K562 (cell line): Measurements from ENCODE around the gene ZNF276. TPM values are rescaled to one million over a fixed set of nuclear protein-coding genes. Genes with fewer than 3 reads are reported as not detected.

Experiments
- ATF2 ChIP-seq: sonication (generic); formaldehyde crosslinking; IDR thresholded peaks from 2 replicates; pipeline ENCODE4 v1.8.1; 2022; ENCODE audit warnings: missing genetic modification reagents
- CBFA2T3 ChIP-seq: fragments of 450-650 bp; IDR thresholded peaks from 2 replicates; pipeline ENCODE4 v1.6.1; 2017
- CHD1 ChIP-seq: fragments of 200-600 bp; sonication (generic); IDR thresholded peaks from one replicate; pipeline ENCODE4 v1.6.1; 2012; ENCODE audit warnings: mild to moderate bottlenecking, moderate library complexity, low read length, inconsistent platforms
- CREM ChIP-seq: IDR thresholded peaks from 2 replicates; pipeline ENCODE4 v1.6.1; 2014; ENCODE audit warnings: antibody characterized with exemption, low read depth
- CTBP1 ChIP-seq: fragments of 450-650 bp; IDR thresholded peaks from 2 replicates; pipeline ENCODE4 v1.6.1; 2016; ENCODE audit warnings: borderline replicate concordance
- EP300 ChIP-seq: IDR thresholded peaks from 2 replicates; pipeline ENCODE4 v1.6.1; 2012; ENCODE audit warnings: low read length, improper control_type of control experiment
- HCFC1 ChIP-seq: IDR thresholded peaks from 2 replicates; pipeline ENCODE4 v1.6.1; 2012; ENCODE audit warnings: low read depth, low read length, improper control_type of control experiment
- HDAC3 ChIP-seq: fragments of 450-650 bp; IDR thresholded peaks from 2 replicates; pipeline ENCODE4 v1.6.1; 2018; ENCODE audit warnings: borderline replicate concordance, mild to moderate bottlenecking, moderate library complexity; ENCODE audit not compliant: partially characterized antibody
- HNRNPUL1 ChIP-seq: fragments of 200-400 bp; formaldehyde crosslinking; IDR thresholded peaks from 2 replicates; pipeline ENCODE4 v1.6.1; 2017; ENCODE audit warnings: low read length
- KDM1A ChIP-seq, 2 experiments: fragments of 450-650 bp; IDR thresholded peaks; 2 replicates each; pipeline ENCODE4 v1.6.1; 2016; ENCODE audit warnings: mild to moderate bottlenecking in 2 of 2
- LEF1 ChIP-seq: fragments of 450-650 bp; IDR thresholded peaks from 2 replicates; pipeline ENCODE4 v1.6.1; 2016; ENCODE audit warnings: mild to moderate bottlenecking
- MAFG ChIP-seq: fragments of 450-650 bp; conservative IDR thresholded peaks from 2 replicates; pipeline ENCODE4 v1.6.1; 2016; ENCODE audit warnings: missing genetic modification characterization, missing compliant biosample characterization
- MEIS2 ChIP-seq: fragments of 450-650 bp; IDR thresholded peaks from 2 replicates; pipeline ENCODE4 v1.6.1; 2014; ENCODE audit warnings: mild to moderate bottlenecking; ENCODE audit not compliant: partially characterized antibody
- NFATC3 ChIP-seq: fragments of 450-650 bp; IDR thresholded peaks from 2 replicates; pipeline ENCODE4 v1.6.1; 2017; ENCODE audit warnings: mild to moderate bottlenecking
- PML ChIP-seq: IDR thresholded peaks from 2 replicates; pipeline ENCODE4 v1.6.1; 2012; ENCODE audit warnings: low read length, inconsistent platforms
- RBM39 ChIP-seq: fragments of 200-400 bp; formaldehyde crosslinking; optimal IDR thresholded peaks from 2 replicates; pipeline ENCODE3; 2018; ENCODE audit warnings: low read depth, low read length
- RFX1 ChIP-seq: fragments of 450-650 bp; IDR thresholded peaks from 2 replicates; pipeline ENCODE4 v1.6.1; 2016; ENCODE audit warnings: mild to moderate bottlenecking, moderate library complexity
- SMARCE1 ChIP-seq: fragments of 450-650 bp; IDR thresholded peaks from 2 replicates; pipeline ENCODE4 v1.7.1; 2016; ENCODE audit warnings: mild to moderate bottlenecking
- TAL1 ChIP-seq: fragments of 450-650 bp; IDR thresholded peaks from 2 replicates; pipeline ENCODE4 v1.6.1; 2016; ENCODE audit warnings: mild to moderate bottlenecking
- ZNF239 ChIP-seq: fragments of 250-450 bp; sonication (Bioruptor Pico); IDR thresholded peaks from 2 replicates; pipeline ENCODE4 v1.4.0; 2020; ENCODE audit warnings: mild to moderate bottlenecking
- ZNF644 ChIP-seq: fragments of 200-800 bp; sonication (Bioruptor generic); IDR thresholded peaks from 2 replicates; pipeline ENCODE4 v1.6.1; 2016; ENCODE audit warnings: low read depth, missing genetic modification characterization, missing compliant biosample characterization
- polyA plus RNA-seq, 8 experiments: library from polyadenylated mRNA; depleted of rRNA in 4 of 8; stranded (reverse) in 5 of 8; unstranded in 3 of 8; fragments of >200 nt; fragmentation: Nextera tagmentation in 2 of 8; fragmentation: Illumina TruSeq in 1 of 8; extraction: Ambion mirVana in 2 of 8; extraction: Trizol in 1 of 8; gene quantifications; 2 replicates each; pipeline versions ENCODE4 v1.2.1 to v1.2.3, GENCODE V29; 2011 to 2014; ENCODE audit warnings: inconsistent platforms in 1 of 8, missing spikeins in 1 of 8
- total RNA-seq, 7 experiments: library from RNA; depleted of rRNA in 6 of 7; stranded (reverse); fragments of >200 nt in 6 of 7; fragmentation: Illumina TruSeq in 2 of 7; extraction: Trizol in 2 of 7; gene quantifications; 2 replicates each; pipeline versions ENCODE4 v1.2.1 to v1.2.3, GENCODE V29; 2011 to 2021; ENCODE audit warnings: low replicate concordance in 1 of 7
- TF ChIP-seq, protein P1 (sequence below): fragments of 450-650 bp; IDR thresholded peaks from 2 replicates; pipeline ENCODE4 v1.7.1; 2018; ENCODE audit warnings: mild to moderate bottlenecking, low read depth; ENCODE audit not compliant: partially characterized antibody
- TF ChIP-seq, protein P2 (sequence below): sonication (generic); formaldehyde crosslinking; IDR thresholded peaks from 2 replicates; pipeline ENCODE4 v1.8.0; 2022; ENCODE audit warnings: missing genetic modification reagents, mild to moderate bottlenecking, moderate library complexity, borderline replicate concordance
- TF ChIP-seq, protein P3 (sequence below): fragments of 450-650 bp; IDR thresholded peaks from 2 replicates; pipeline ENCODE4 v1.6.1; 2016

ZNF276 gene
- total and polyA plus RNA-seq, 9 of the 15 experiments (the other 6 are each of a cell fraction or from before 2014, with no cell fraction given), result 0.49 to 43.9 (median 15.8) TPM

DNA sequence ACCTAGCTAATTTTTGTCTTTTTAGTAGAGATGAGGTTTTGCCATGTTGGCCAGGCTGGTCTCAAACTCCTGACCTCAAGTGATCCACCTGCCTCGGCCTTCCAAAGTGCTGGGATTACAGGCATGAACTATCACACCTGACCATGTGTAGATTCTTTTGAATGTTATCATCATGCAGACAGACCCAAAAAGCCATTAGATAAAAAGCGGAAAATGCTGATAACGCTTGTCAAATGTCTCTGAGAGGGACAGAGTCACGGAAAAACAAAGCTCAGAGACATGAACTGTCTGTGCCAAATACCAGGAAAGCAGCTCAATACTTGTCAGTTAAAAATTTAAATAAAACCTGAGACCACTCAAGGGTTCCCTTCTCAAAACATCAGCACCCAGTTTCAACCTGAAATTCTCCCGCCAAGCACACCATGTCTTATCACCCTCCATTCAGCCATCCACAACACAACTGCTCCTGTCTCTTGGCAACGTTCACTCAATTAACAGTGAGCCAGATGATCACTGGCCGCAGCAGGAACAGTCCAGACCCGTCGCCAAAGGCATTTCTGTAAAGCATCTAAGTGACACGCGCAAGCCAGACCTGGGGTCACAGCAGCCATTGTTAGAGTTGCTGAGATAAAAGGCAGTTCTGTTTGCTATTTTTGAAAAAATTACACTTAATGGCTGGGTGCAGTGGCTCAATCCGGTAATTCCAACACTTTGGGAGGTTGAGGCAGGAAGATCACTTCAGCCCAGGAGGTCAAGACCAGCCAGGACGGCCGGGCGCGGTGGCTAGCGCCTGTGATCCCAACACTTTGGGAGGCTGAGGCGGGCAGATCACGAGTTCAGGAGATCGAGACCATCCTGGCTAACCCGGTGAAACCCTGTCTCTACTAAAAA, 65.4 kb downstream of the ZNF276 start (continued):
- TF ChIP-seq MEIS2 (peak; percentile 53), ZNF644 (tag) (0 out of 2 replicates have a peak, but pooled peaks have one; percentile 45), CTBP1 (peak; percentile 20; the same call in 1 of the 2 replicates), TAL1 (peak; percentile 90), HNRNPUL1 (no peak), PML (peak; percentile 22; the same call in 1 of the 2 replicates), CHD1 (no peak), LEF1 (peak; percentile 54; the same call in 1 of the 2 replicates), HCFC1 (no peak), RFX1 (peak; percentile 75), CREM (no peak), MAFG (tag) (peak; percentile 48; the same call in 1 of the 2 replicates), KDM1A (IDR thresholded peaks at IDR 0.05) (peak in 1 of 2 experiments; percentile 69; a peak in 3 of 4 replicates), NFATC3 (peak; percentile 64; the same call in 1 of the 2 replicates), ATF2 (CRISPR knock-in tag) (no peak), ZNF239 (CRISPR knock-in tag) (no peak), CBFA2T3 (peak; percentile 85), EP300 (peak; percentile 67; the same call in 1 of the 2 replicates), RBM39 (no peak), SMARCE1 (peak; percentile 70; the same call in 1 of the 2 replicates), HDAC3 (peak; percentile 48)
- TF ChIP-seq, protein P1, sequence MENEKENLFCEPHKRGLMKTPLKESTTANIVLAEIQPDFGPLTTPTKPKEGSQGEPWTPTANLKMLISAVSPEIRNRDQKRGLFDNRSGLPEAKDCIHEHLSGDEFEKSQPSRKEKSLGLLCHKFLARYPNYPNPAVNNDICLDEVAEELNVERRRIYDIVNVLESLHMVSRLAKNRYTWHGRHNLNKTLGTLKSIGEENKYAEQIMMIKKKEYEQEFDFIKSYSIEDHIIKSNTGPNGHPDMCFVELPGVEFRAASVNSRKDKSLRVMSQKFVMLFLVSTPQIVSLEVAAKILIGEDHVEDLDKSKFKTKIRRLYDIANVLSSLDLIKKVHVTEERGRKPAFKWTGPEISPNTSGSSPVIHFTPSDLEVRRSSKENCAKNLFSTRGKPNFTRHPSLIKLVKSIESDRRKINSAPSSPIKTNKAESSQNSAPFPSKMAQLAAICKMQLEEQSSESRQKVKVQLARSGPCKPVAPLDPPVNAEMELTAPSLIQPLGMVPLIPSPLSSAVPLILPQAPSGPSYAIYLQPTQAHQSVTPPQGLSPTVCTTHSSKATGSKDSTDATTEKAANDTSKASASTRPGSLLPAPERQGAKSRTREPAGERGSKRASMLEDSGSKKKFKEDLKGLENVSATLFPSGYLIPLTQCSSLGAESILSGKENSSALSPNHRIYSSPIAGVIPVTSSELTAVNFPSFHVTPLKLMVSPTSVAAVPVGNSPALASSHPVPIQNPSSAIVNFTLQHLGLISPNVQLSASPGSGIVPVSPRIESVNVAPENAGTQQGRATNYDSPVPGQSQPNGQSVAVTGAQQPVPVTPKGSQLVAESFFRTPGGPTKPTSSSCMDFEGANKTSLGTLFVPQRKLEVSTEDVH, result peak; percentile 77
- TF ChIP-seq, protein P2, sequence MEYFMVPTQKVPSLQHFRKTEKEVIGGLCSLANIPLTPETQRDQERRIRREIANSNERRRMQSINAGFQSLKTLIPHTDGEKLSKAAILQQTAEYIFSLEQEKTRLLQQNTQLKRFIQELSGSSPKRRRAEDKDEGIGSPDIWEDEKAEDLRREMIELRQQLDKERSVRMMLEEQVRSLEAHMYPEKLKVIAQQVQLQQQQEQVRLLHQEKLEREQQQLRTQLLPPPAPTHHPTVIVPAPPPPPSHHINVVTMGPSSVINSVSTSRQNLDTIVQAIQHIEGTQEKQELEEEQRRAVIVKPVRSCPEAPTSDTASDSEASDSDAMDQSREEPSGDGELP (CRISPR knock-in tag), result peak; percentile 63; the same call in 1 of the 2 replicates
- TF ChIP-seq, protein P3, sequence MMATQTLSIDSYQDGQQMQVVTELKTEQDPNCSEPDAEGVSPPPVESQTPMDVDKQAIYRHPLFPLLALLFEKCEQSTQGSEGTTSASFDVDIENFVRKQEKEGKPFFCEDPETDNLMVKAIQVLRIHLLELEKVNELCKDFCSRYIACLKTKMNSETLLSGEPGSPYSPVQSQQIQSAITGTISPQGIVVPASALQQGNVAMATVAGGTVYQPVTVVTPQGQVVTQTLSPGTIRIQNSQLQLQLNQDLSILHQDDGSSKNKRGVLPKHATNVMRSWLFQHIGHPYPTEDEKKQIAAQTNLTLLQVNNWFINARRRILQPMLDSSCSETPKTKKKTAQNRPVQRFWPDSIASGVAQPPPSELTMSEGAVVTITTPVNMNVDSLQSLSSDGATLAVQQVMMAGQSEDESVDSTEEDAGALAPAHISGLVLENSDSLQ, result peak; percentile 48; the same call in 1 of the 2 replicates
